Left ventricle myocardium inferior (tissue), 1 donor: ENCODE data around the gene CNTN1. TPM values are rescaled to one million over a fixed set of nuclear protein-coding genes. Genes with fewer than 3 reads are reported as not detected.

ENCODE experiments used
- DNase-seq: peaks from one replicate; pipeline ENCODE4 v3.0.0-alpha.2; 2020
- H3K27ac ChIP-seq: fragments of 200-600 bp; replicated peaks from 2 replicates; pipeline ENCODE4 v1.8.0; 2021
- H3K27me3 ChIP-seq: fragments of 200-600 bp; 2 replicates; pipeline ENCODE4 v1.8.0; 2021; ENCODE audit warnings: low read depth
- H3K36me3 ChIP-seq: fragments of 200-600 bp; 2 replicates; pipeline ENCODE4 v1.8.0; 2021
- H3K4me1 ChIP-seq: fragments of 200-600 bp; 2 replicates; pipeline ENCODE4 v1.8.0; 2021
- H3K4me3 ChIP-seq: fragments of 200-600 bp; 2 replicates; pipeline ENCODE4 v1.8.0; 2021; ENCODE audit warnings: mild to moderate bottlenecking, moderate library complexity
- H3K9me3 ChIP-seq: fragments of 200-600 bp; replicated peaks from 2 replicates; pipeline ENCODE4 v1.8.0; 2021
- intact Hi-C: fragments of 100-400 bp; cut with micrococcal nuclease; formaldehyde crosslinking; loops from one replicate; pipeline ENCODE4 v1.11.0; 2022
- total RNA-seq: library from RNA; stranded (reverse); fragmentation: NEBNext Ultra II Directional; extraction: Animal tissue kit (Norgen Biotek cat#: 25700); gene quantifications from one replicate; pipeline ENCODE4 v1.2.1, GENCODE V29; 2021
- TF ChIP-seq, protein P1 (sequence below): fragments of 200-600 bp; IDR thresholded peaks from 2 replicates; pipeline ENCODE4 v1.8.0; 2021; ENCODE audit warnings: antibody characterized with exemption, mild to moderate bottlenecking, borderline replicate concordance
- donor health status: DM: no; HTN: yes; CAD: no; lungs with severe emphysema.

Gene CNTN1
- total RNA-seq, 1 donor from 2014 or later: 0.11 TPM

DNA sequence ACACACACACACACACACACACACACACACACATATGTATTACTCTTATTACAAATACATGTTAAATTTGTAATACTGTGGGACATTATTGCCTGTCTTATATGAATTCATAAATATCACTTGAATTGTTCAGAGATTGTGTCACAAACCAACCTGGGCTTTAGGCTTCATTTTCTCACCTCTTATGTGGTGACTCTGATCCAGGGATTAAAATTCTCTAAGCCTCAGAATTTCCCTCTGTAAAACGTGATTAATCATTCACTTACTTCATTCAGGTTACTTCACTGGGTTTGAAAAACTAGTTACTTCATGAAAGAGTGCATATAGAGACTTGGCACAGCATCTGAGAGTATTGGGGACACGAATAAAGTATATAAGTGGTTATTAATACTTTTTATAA is 255.6 kb downstream of the CNTN1 start:
- no peak for DNase-seq
- TF ChIP-seq, protein P1, sequence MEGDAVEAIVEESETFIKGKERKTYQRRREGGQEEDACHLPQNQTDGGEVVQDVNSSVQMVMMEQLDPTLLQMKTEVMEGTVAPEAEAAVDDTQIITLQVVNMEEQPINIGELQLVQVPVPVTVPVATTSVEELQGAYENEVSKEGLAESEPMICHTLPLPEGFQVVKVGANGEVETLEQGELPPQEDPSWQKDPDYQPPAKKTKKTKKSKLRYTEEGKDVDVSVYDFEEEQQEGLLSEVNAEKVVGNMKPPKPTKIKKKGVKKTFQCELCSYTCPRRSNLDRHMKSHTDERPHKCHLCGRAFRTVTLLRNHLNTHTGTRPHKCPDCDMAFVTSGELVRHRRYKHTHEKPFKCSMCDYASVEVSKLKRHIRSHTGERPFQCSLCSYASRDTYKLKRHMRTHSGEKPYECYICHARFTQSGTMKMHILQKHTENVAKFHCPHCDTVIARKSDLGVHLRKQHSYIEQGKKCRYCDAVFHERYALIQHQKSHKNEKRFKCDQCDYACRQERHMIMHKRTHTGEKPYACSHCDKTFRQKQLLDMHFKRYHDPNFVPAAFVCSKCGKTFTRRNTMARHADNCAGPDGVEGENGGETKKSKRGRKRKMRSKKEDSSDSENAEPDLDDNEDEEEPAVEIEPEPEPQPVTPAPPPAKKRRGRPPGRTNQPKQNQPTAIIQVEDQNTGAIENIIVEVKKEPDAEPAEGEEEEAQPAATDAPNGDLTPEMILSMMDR: no peak
- Histone ChIP-seq H3K27ac (no peak overlapping the region), H3K36me3 (no peaks in the 10 kb centered on the region), H3K4me3 (no peak overlapping the region), H3K9me3 (no peaks in the 10 kb centered on the region), H3K27me3 (peaks cover 13% of the 10 kb centered on the region), H3K4me1 (no peaks in the 10 kb centered on the region)
- intact Hi-C loops: loop anchor here (5.0 kb wide), 1 partner anchor 1080 kb away; no protein-coding TSS in a partner anchor

DNA sequence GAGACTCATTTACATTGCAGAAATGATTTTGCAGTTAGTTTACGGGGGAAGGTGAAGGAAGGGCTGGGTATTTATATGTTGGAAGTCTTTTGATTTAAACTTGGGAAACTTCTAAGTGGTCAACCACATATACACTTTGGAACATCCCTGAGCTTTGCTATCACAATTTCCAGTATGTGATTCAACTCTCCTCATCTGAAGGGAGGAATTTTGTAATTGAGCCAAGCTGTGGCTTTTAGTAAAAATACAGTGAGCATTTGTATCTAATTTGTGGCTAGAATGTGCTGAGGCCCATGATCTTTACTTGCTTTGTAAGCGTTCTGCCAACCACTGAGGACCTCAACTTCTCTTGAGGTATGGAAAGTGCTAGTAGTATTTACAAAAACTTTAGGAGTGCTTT is 260.8 kb downstream of the CNTN1 start:
- H3K27ac ChIP-seq: no peak overlapping the region

DNA sequence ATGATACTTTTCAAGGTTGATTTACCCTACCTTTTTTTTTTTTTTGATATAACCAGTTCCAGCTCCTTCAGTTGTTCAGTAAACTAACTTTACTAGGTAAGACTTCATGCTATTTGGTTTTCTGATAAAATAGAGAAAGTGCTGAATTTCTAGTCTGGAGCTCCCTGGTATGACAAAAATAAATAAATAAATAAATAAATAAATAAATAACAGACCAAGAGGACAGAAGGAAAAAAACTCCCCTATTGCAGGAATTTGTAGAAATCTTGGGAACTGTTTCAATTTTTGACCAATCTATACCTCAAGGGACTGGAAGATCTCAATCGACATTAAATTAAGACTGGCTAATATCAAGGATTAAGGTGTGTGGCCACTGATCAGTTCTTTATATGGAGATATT is 265.2 kb downstream of the CNTN1 start:
- H3K4me3 ChIP-seq: no peak overlapping the region
- no peaks in the 10 kb centered on the region for H3K4me1 ChIP-seq
- no peaks in the 10 kb centered on the region for H3K9me3 ChIP-seq
- intact Hi-C loops: no loop called here
- H3K36me3 ChIP-seq: no peaks in the 10 kb centered on the region
- DNase-seq: no peak
- no peak overlapping the region for H3K27ac ChIP-seq
- no peaks in the 10 kb centered on the region for H3K27me3 ChIP-seq
- TF ChIP-seq, protein P1: no peak

More for the DNA sequence above, 260.8 kb downstream of the CNTN1 start:
- Histone ChIP-seq H3K4me3 (no peak overlapping the region), H3K4me1 (no peaks in the 10 kb centered on the region), H3K36me3 (no peaks in the 10 kb centered on the region), H3K27me3 (peaks cover 13% of the 10 kb centered on the region), H3K9me3 (no peaks in the 10 kb centered on the region)
- intact Hi-C loops: no loop called here
- TF ChIP-seq, protein P1: no peak
- DNase-seq: no peak

DNA sequence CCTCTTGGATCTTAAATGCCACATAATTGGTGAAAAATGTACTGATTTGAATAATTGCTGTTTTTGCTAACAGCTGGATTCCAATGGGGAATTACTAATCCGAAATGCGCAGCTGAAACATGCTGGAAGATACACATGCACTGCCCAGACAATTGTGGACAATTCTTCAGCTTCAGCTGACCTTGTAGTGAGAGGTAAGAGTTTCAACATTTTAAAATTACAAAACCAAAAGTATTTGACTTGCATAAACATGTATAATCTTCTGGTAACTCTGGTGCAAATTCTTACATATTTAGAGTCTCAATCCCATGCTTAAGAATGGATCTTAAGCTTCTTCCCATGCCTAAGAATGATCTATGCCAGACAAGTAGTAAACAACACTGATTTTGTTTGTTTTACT is 266.8 kb downstream of the CNTN1 start:
- DNase-seq: no peak
- TF ChIP-seq, protein P1: no peak
- Histone ChIP-seq H3K27me3 (no peaks in the 10 kb centered on the region), H3K27ac (no peak overlapping the region), H3K4me1 (no peaks in the 10 kb centered on the region), H3K36me3 (no peaks in the 10 kb centered on the region), H3K4me3 (no peak overlapping the region), H3K9me3 (no peaks in the 10 kb centered on the region)
- intact Hi-C loops: no loop called here

- TF ChIP-seq, protein P1: no peak
- intact Hi-C loops: no loop called here
- H3K9me3 ChIP-seq: no peaks in the 10 kb centered on the region
- DNase-seq: no peak
- no peaks in the 10 kb centered on the region for H3K27me3 ChIP-seq
- H3K36me3 ChIP-seq: no peaks in the 10 kb centered on the region
- H3K4me3 ChIP-seq: no peak overlapping the region
- no peaks in the 10 kb centered on the region for H3K4me1 ChIP-seq
- H3K27ac ChIP-seq: no peak overlapping the region
These were observed 271.5 kb downstream of the CNTN1 start for GRCh38 chr12:40963751-40964150.

- Histone ChIP-seq H3K4me3 (no peak overlapping the region), H3K27ac (no peak overlapping the region), H3K36me3 (no peaks in the 10 kb centered on the region), H3K4me1 (no peaks in the 10 kb centered on the region), H3K9me3 (no peaks in the 10 kb centered on the region), H3K27me3 (no peaks in the 10 kb centered on the region)
- TF ChIP-seq, protein P1: no peak
- DNase-seq: no peak
- intact Hi-C loops: no loop called here
These were observed 277.6 kb downstream of the CNTN1 start for GRCh38 chr12:40969796-40970195.
